ENCODE measurements around the gene PPARG.

The PPARG gene

GRCh38 chr3:12313519-12313918 is 24.6 kb downstream of the PPARG start:
- no peak for DNase-seq

GRCh38 chr3:12316253-12316652 is 27.4 kb downstream of the PPARG start:
- DNase-seq = no peak

- DNase-seq = no peak
These were observed 28.0 kb downstream of the PPARG start for GRCh38 chr3:12316729-12317351.

- no peak for DNase-seq
These were observed 29.0 kb downstream of the PPARG start for GRCh38 chr3:12317914-12318313.

GRCh38 chr3:12318758-12319621 is 30.1 kb downstream of the PPARG start:
- no peak for DNase-seq

- DNase-seq = no peak
These were observed 32.1 kb downstream of the PPARG start for GRCh38 chr3:12321015-12321414.

- no peak for DNase-seq
These were observed 34.4 kb downstream of the PPARG start for GRCh38 chr3:12323237-12323636.

GRCh38 chr3:12325586-12326515 is 37.0 kb downstream of the PPARG start:
- no peak for DNase-seq

- no peak for DNase-seq
These were observed 38.2 kb downstream of the PPARG start for GRCh38 chr3:12327021-12327420.

- no peak for DNase-seq
These were observed 39.4 kb downstream of the PPARG start for GRCh38 chr3:12328132-12328836.

GRCh38 chr3:12328837-12329462 is 40.1 kb downstream of the PPARG start:
- DNase-seq = no peak

- DNase-seq = no peak
These were observed 45.9 kb downstream of the PPARG start for GRCh38 chr3:12334786-12335185.

GRCh38 chr3:12335421-12335820 is 46.6 kb downstream of the PPARG start:
- no peak for DNase-seq

GRCh38 chr3:12336099-12336498 is 47.2 kb downstream of the PPARG start:
- no peak for DNase-seq

GRCh38 chr3:12338595-12339546 is 50.0 kb downstream of the PPARG start:
- DNase-seq = no peak

GRCh38 chr3:12339701-12340480 is 51.0 kb downstream of the PPARG start:
- DNase-seq = no peak

- DNase-seq = no peak
These were observed 51.6 kb downstream of the PPARG start for GRCh38 chr3:12340506-12340905.

- DNase-seq = no peak
These were observed 53.3 kb downstream of the PPARG start for GRCh38 chr3:12342151-12342550.

- DNase-seq = no peak
These were observed 54.2 kb downstream of the PPARG start for GRCh38 chr3:12343047-12343501.

GRCh38 chr3:12345141-12345561 is 56.3 kb downstream of the PPARG start:
- no peak for DNase-seq

Measured in activated CD4-positive, alpha-beta T cell treated with anti-CD3 and anti-CD28 coated beads, Interleukin-2, amount 50 U/mL, for 1 hour (primary cell).